Anterior cingulate cortex (tissue), 58 donors: ENCODE results near the gene MPP7.
A peak's percentile ranks its signal among the peaks of the same experiment; 100 is the strongest.

ENCODE experiments used
- DNase-seq, 58 donors: peaks; one replicate each; lab custom pipeline; 2025; lab: John Stamatoyannopoulos, UW

Gene MPP7

DNA sequence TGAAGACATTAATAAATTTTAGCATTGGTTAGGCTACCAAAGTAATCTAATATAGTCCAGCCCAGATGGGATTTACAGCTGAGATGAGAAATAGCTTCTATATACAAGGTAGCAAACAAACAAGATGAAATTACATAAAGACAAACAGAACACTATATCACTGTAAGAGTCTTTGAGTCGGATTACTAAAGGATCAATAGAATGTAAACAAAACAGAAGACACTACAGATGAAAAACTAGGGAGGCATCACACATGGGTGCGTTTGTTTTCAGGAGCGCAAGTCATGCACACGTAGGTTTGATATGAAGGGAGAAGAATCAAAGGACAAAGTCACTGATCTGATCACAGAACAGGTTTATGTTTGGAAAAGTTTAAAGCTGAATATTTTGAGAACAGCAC lies 26.5 kb downstream of the MPP7 start:
- no peak for DNase-seq

DNA sequence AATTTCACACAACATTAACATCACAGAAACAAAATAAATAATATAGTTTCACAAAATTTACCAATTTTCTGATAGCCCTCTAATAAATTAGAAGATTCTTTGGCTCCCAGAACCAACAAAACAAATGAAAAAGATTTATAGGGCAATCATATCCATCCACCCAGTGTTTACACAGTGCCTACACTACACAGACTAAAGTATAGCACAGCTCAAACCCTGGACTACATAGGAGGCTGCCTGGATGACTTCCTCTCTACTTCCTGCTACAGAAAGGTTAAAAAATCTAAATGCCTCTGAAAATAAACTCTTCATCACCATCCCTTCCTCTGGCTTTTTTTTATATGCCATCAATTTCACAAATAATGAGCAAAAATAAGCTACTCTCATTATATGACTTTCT lies 28.4 kb downstream of the MPP7 start:
- no peak for DNase-seq

DNA sequence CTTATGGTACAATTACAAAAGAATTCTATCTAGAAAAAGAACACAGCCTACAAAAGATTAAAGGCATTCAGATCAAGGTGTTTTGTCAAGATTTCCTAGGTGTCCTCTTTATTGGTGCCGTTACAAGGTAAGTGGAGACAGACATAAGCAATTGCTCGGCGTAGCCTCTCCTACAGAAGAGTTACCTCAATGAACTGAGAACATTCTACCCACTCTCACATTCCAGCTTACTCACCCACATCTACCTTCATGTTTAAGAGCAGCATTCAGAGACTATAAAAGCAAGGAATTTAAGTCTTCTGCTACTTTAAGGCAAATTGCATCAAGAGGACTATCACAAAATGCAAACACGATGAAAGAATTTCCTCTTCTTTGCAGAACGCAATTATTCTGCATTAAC lies 29.5 kb downstream of the MPP7 start:
- no peak for DNase-seq

DNA sequence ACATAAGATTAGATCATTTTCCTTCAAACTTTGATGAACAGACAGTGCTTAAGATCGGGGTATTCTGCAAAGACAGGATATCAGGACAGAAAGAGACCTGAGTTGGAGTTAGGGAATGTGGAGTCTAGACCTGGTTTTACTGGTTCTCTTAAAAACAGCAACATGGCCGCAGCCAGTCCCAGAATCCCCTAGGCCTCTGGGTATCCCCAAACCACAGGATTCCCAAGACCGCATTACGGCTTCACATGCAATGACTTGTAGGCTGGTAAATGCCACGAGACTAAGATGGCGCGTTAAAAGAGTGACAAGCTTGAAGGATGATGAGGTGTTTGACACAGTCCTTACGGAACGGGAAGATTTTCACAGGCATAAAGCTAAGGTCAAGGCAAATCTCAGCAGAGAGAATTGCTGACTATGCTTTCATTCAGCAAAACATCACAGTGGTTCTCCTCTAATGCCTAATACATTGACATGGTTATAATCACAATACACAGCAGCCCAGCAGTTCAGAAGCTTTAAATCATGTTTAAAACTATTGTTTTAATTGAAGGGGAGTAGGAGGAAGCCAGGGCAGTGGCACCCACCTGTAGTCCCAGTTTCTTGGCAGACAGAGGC lies 32.9 kb downstream of the MPP7 start:
- DNase-seq: no peak

DNA sequence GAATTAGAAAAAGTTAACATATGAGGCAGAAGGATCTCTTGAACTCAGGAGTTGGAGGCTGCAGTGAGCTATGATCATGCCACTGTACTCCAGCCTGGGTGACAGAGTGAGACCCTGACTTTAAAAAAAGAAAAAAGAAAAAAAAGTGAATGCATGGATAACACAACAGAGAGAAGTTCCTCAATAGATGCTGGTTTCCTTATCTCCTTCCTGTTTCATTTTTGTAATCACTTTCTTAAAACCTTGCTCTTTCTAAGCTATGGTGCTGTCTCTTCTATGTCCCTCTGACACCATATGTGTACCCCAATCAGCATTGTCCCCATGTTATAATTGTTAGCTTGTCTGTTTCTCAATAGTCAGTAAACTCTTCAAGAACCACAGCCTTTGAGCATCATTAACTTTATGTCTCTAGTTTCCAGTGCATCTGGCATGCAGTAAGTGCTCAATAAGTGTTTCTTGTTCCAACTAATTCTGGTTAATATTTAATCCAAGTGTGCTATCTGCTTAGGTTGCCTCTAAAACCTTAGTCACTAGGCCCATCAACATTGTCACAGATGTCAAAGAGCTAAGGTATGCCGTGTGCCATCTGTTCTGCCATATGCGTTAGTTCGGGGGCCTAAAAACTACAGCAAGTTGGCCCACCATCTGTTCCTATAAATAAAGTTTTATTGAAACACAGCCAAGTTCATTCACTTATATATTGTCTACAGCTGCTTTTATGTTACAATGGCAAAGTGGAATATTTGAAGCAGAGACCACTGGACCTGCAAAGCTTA lies 36.2 kb downstream of the MPP7 start:
- DNase-seq: no peak

DNA sequence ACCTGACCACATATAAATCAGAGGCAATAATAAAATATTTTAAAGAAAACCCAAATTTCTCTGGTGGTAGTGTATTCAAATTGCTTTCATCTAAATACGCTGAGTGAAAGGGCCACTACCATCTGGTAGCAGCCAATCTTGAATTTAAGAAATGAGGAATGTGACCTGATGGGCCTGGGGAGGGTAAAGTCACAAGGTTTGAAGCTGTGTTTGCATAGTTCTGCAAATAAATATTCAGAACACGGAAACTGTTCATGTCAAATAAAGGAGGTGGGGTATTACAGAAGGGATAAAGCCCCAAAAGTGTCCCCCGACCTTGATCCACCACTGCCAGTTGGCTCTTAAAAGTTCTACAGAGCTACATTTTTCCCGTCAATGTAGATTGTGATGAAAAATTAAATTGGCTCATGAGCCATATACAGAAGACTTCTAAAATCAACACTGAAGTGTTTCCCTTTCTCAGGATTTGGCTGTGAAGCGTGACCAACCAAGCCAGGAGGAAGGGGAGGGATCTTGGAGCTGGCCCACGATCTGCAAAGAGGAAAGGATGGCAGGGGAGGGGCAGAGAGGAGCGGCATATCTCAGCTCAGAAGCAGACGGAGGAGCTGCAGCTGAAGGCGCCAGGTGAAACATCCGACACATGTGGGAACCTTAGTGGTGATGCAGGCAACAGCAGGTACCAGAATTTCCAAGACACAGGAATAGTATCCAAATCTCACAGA lies 39.6 kb downstream of the MPP7 start:
- peak in 13 of 58 donors; percentile 5 to 41 (median 9) for DNase-seq

DNA sequence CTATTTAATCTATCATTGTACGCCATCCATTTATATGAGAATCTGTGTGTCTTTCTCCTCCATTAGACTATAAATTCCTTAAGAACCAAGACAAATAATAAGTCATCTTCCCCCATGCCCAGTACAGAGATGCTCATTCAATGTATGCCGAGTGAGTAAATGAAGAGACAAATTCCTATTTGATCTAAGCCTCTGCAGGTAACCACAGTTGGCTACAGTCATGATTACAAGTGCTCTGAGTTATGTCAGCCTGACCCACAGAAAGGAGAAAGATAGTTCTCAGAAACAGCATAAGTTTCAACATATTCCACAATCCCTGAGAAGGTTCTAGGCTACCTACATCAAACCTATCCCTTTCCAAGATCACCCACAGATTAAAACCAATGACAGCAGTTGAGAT lies 46.1 kb downstream of the MPP7 start:
- no peak for DNase-seq

DNA sequence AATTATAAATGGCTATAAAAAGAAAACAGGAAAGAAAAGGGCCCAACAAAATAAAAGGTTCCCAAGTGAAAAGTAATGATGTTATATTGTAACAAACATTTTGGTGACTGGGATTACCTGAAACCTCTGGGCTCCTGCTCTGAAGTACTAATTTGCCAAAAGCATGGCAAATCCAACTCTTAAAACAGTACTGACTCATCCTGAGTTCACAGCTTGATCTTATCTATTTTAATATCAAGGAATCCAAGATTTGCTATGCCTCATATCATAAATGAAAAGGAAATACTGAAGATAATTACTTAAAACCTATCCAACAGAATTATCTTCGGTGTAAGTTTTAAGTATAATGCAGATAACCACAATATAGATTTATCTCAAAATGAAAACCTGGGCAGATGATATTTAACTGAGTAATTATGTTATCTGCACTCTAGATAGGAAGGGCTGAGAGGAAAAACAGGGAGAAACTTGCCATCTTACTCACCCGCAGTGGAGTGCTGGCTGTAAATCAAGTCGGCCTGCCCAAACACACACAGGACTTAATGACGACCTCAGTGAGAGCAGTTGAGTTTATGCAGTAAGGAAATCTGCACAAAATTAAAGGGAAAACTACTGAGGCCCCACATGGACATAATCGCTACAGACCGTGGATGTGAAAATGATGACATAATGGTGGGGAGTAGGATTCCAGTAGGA lies 48.4 kb downstream of the MPP7 start:
- no peak for DNase-seq

DNA sequence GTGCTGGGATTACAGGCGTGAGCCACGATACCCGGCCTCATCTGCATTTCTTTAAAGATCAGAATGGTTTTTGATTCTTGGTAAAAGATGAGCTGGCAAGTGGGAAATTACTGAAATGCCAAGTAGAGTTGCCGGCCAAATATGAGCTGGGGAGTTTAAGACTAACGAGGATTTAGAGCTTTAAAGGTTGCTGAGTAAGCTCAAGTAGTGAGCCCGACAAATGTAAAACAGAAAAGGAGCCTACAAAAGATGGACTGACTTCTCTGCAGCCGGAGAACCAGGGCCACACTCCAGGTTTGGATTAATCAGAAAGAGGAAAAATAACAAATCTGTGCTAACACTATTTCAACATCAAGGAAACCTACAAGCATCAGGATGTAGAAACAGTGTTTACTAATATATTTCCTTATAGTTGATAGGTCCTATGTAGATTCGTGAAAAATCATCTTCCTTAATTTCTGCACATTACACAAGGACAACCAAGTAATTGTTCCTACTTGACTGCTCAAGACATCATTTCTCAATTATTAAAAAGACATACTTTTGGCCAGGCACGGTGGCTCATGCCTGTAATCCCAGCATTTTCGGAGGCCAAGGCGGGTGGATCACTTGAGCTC lies 49.6 kb downstream of the MPP7 start:
- DNase-seq: no peak
